8988T (cell line): ENCODE results near the gene CAB39L.
"Not testable (repeated sequence)": the region's sequence is repeated elsewhere in the genome, so short reads cannot be mapped to it uniquely, and the experiment has no call there.

ENCODE experiments used
- DNase-seq: peaks from one replicate; pipeline ENCODE4 v3.0.0; 2011

The CAB39L gene

GRCh38 chr13:49342454-49342853, 101.4 kb downstream of the CAB39L start:
- DNase-seq, result no peak

- no peak for DNase-seq
Measured at GRCh38 chr13:49341941-49342340, 101.9 kb downstream of the CAB39L start.

GRCh38 chr13:49341517-49341916, 102.3 kb downstream of the CAB39L start:
- DNase-seq, result no peak

GRCh38 chr13:49340161-49340560, 103.7 kb downstream of the CAB39L start:
- DNase-seq, result no peak

- no peak for DNase-seq
Measured at GRCh38 chr13:49336655-49337054, 107.2 kb downstream of the CAB39L start.

GRCh38 chr13:49330546-49330864, 113.4 kb downstream of the CAB39L start:
- no peak for DNase-seq

GRCh38 chr13:49329831-49330545, 113.9 kb downstream of the CAB39L start:
- no peak for DNase-seq

- DNase-seq, result not testable (repeated sequence)
Measured at GRCh38 chr13:49327145-49327544, 116.7 kb downstream of the CAB39L start.

GRCh38 chr13:49326222-49326917, 117.5 kb downstream of the CAB39L start:
- DNase-seq, result no peak

GRCh38 chr13:49323344-49323743, 120.5 kb downstream of the CAB39L start:
- DNase-seq, result no peak

GRCh38 chr13:49322702-49323101, 121.2 kb downstream of the CAB39L start:
- no peak for DNase-seq

GRCh38 chr13:49320975-49321374, 122.9 kb downstream of the CAB39L start:
- no peak for DNase-seq

- DNase-seq, result no peak
Measured at GRCh38 chr13:49319951-49320350, 123.9 kb downstream of the CAB39L start.

- no peak for DNase-seq
Measured at GRCh38 chr13:49319551-49319950, 124.3 kb downstream of the CAB39L start.

- no peak for DNase-seq
Measured at GRCh38 chr13:49315756-49316482, 127.9 kb downstream of the CAB39L start.

GRCh38 chr13:49315036-49315565, 128.8 kb downstream of the CAB39L start:
- DNase-seq, result no peak

GRCh38 chr13:49314344-49314882, 129.5 kb downstream of the CAB39L start:
- no peak for DNase-seq

- no peak for DNase-seq
Measured at GRCh38 chr13:49311816-49312215, 132.0 kb downstream of the CAB39L start.

GRCh38 chr13:49310251-49310650, 133.6 kb downstream of the CAB39L start:
- no peak for DNase-seq

- no peak for DNase-seq
Measured at GRCh38 chr13:49308921-49309408, 134.9 kb downstream of the CAB39L start.

- no peak for DNase-seq
Measured at GRCh38 chr13:49308097-49308875, 135.6 kb downstream of the CAB39L start.

GRCh38 chr13:49307365-49307764, 136.5 kb downstream of the CAB39L start:
- no peak for DNase-seq
